VCaP (cell line): Measurements from ENCODE around the gene UGGT1.

Experiments
- H3K27ac ChIP-seq: fragments of 450-650 bp; 2 replicates; pipeline ENCODE4 v1.5.1; 2017
- TF ChIP-seq, protein P1 (sequence below): fragments of 450-650 bp; conservative IDR thresholded peaks from 2 replicates; pipeline ENCODE4 v1.5.1; 2017; ENCODE audit warnings: mild to moderate bottlenecking, moderate library complexity

UGGT1 gene

DNA sequence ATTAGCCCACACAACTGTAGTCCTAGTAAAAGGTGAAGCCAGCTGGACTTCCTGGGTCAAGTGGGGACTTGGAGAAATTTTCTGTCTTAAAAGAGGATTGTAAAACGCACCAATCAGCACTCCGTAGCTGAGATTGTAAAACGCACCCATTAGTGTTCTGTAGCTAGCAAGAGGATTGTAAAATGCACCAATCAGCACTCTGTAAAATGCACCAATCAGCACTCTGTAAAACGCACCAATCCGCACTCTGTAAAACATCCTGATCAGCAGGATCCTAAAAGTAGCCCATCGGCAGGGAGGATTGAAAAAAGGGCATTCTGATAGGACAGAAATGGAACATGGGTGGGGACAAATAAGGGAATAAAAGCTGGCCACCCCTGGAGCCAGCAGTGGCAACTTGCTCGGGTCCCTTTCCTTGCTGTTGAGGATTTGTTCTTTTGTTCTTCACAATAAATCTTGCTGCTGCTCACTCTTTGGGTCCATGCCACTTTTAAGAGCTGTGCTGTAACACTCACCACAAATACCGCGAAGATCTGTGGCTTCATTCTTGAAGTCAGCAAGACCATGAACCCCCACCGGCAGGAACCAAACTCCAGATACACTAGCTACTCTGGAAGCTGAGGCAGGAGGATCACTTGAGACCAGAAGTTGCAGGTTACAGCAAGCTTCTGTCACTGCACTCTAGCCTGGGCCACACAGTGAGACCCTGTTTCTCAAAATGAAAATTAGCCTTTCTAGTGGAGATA lies 125.1 kb downstream of the UGGT1 start:
- H3K27ac ChIP-seq = no peak overlapping the region
- TF ChIP-seq, protein P1, sequence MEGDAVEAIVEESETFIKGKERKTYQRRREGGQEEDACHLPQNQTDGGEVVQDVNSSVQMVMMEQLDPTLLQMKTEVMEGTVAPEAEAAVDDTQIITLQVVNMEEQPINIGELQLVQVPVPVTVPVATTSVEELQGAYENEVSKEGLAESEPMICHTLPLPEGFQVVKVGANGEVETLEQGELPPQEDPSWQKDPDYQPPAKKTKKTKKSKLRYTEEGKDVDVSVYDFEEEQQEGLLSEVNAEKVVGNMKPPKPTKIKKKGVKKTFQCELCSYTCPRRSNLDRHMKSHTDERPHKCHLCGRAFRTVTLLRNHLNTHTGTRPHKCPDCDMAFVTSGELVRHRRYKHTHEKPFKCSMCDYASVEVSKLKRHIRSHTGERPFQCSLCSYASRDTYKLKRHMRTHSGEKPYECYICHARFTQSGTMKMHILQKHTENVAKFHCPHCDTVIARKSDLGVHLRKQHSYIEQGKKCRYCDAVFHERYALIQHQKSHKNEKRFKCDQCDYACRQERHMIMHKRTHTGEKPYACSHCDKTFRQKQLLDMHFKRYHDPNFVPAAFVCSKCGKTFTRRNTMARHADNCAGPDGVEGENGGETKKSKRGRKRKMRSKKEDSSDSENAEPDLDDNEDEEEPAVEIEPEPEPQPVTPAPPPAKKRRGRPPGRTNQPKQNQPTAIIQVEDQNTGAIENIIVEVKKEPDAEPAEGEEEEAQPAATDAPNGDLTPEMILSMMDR = no peak

DNA sequence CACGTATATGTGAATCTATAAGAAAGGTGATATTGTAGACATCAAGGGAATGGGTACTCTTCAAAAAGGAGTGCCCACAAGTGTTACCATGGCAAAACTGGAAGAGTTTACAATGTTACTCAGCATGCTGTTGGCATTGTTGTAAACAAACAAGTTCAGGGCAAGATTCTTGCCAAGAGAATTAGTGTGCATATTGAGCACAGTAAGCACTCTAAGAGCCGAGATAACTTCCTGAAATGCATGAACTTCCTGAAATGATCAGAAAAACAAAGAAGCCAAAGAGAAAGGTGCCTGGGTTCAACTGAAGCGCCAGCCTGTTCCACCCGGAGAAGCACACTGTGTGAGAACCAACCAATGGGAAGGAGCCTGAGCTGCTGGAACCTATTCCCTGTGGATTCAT lies 126.7 kb downstream of the UGGT1 start:
- TF ChIP-seq, protein P1 = no peak

GRCh38 chr2:128219891-128220290 lies 128.9 kb downstream of the UGGT1 start:
- TF ChIP-seq, protein P1 = no peak
- H3K27ac ChIP-seq = no peak overlapping the region

More for the DNA sequence above, 126.7 kb downstream of the UGGT1 start:
- H3K27ac ChIP-seq = peak overlapping the region; percentile 62

GRCh38 chr2:128227862-128228261 lies 136.9 kb downstream of the UGGT1 start:
- no peak overlapping the region for H3K27ac ChIP-seq
- TF ChIP-seq, protein P1 = no peak

DNA sequence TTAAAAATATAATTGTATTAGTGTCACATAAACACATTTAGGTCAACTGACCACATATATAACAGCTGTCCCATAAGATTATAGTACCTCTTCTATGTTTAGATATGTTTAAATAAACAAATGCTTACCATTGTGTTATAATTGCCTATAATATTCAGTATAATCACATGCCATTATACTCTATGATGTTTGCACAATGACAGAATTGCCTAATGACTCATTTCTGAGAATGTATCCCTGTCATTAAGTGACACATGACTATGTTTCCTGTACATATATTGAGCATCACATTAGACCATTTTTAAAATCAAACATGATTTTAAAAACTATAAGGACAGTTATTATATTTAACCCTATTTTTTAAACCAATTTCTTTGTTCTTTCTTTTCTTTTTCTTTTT lies 137.9 kb downstream of the UGGT1 start:
- TF ChIP-seq, protein P1 = no peak
- no peak overlapping the region for H3K27ac ChIP-seq

DNA sequence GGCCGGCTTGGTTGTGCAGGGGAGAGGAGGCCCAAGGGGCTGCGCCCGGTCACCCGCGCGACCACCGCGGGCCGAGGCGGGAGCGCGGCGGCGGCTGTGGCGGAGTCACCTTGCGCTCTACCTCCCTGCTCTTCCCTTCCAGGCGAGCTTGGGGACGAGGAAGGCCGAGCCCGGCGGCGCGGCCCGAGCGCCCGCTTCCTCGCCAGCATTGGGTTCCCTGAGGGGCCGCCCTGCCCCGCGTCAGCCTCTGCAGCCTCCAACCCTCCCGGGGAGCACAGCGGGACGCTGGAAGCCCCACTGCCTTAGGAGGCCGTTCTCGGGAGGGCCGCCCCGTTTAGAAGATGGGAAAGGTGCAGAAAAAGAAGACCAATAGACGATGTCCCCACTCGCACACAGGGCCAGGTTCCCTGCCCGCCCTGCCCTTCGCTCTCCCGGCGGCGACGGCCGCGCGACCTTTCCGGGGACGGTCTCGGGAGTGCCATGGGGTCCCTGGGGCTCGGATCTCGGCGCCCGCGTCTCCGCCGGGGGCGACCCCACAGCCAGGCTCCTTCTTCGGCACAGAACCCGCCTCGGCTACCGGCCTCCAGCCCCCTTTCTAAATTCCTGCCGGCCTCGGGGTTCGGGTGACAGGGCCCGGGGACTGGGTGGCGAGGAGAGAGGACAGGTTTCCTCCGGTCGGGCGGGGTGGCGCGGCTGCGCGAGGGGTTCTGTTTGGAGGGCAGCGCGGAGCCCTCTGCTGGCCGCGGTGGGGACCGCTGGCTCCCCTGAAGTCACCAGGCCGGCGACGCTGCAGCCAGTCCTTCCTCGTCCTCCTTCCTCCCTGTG lies 142.2 kb downstream of the UGGT1 start:
- H3K27ac ChIP-seq = peak overlapping the region; percentile 60
- TF ChIP-seq, protein P1 = peak; percentile 94

GRCh38 chr2:128233790-128234395 lies 142.9 kb downstream of the UGGT1 start:
- TF ChIP-seq, protein P1 = peak; percentile 21
- H3K27ac ChIP-seq = peak overlapping the region; percentile 60; the same call in 1 of the 2 replicates
